HG02840 (cell line): ENCODE results near the gene CFAP43.
A peak's percentile ranks its signal among the peaks of the same experiment; 100 is the strongest.
"Not testable (repeated sequence)": the region's sequence is repeated elsewhere in the genome, so short reads cannot be mapped to it uniquely, and the experiment has no call there.

Experiments
- ATAC-seq: cut with Tn5 transposase; IDR thresholded peaks from one replicate; pipeline ENCODE4 v1.9.1; 2021; ENCODE audit warnings: mild to moderate bottlenecking, moderate library complexity, moderate number of reproducible peaks; ENCODE audit not compliant: unreplicated experiment, low FRiP score

Gene CFAP43

GRCh38 chr10:104256335-104256961 is 24.3 kb upstream of the CFAP43 start:
- ATAC-seq, result no peak

GRCh38 chr10:104255311-104255981 is 23.3 kb upstream of the CFAP43 start:
- no peak for ATAC-seq

DNA sequence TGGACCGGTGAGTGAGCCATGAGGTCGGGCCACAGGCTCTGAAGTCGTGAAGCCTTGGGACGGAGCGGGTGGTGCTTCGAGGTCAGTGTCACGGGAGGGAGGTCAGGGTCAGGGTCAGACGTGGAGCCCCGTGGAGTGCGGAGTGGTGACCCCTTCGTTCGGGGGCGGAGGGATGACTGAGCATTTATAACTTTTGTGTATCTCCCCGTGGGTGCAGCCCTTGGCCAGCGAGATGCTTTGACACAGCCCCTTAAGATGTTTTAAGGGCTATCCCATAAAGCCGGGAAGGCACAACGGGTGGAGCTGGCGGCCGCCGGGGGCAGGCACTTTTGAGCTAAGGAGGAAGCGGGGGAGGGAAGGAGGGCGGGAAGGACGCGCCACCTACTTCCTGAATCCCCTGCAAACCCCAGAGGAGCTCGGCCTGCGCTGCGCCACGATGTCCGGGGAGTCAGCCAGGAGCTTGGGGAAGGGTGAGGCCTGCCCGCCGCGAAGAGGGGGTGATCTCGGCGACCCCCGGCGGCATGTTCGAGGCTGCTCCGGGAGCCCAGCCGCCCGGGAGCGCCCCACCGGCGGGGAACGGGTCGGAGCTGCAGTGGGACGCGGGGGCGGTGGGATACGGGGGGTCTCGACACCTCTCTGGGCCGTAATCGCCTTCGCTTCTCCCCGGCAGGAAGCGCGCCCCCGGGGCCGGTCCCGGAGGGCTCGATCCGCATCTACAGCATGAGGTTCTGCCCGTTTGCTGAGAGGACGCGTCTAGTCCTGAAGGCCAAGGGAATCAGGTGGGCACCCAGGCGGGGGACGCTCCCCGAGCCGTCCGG is 22.5 kb upstream of the CFAP43 start, which contains the start of gene GSTO1:
GSTO1 (plus strand) TSS at position 400 of the 818 bp plus-strand sequence; CDS start at position 437, 37 bp downstream.
- ATAC-seq, result peak; percentile 79

GRCh38 chr10:104253606-104254410 is 21.6 kb upstream of the CFAP43 start:
- no peak for ATAC-seq

DNA sequence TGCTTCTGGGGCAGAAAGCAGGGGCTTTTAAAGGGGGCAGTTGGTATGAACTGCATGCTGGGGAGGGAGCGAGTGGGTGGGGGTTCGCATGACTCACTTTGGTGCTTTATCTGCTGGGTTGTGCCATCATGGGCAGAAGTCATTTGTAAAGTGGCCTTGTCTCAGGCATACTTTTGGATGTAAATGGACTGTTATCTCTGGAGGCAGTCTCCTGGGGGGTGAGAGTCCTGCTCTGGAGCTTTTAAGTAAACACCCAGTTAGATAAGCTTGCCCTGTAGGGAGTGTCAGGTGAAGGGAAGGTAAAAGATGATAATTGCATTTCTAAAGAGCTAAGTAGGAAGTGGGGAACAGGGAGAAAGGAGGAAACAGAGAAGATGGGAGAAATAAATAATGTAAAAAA is 20.9 kb upstream of the CFAP43 start:
- no peak for ATAC-seq

DNA sequence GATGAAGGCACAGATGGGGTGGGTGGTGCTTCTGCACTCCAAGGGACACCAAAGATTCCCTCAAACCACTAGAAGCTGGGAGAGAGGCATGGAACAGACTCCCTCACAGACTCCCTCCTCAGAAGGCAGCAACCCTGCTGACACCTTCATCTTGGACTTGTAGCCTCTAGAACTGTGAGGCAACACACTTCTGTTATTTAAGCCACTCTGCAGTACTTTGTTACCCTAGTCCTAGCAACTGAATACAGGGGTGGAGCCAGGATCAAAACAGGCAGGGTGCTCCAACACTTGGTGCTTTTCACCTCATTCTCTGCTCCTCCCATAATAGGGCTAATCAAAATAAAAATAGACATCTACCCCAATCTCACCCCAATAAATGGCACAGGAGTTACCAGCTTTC is 20.2 kb upstream of the CFAP43 start:
- no peak for ATAC-seq

- ATAC-seq, result no peak
Measured at GRCh38 chr10:104251443-104251842, 19.3 kb upstream of the CFAP43 start.

- no peak for ATAC-seq
Measured at GRCh38 chr10:104250371-104250770, 18.2 kb upstream of the CFAP43 start.

GRCh38 chr10:104248931-104249330 is 16.8 kb upstream of the CFAP43 start:
- not testable (repeated sequence) for ATAC-seq

- no peak for ATAC-seq
Measured at GRCh38 chr10:104247513-104248146, 15.5 kb upstream of the CFAP43 start.

DNA sequence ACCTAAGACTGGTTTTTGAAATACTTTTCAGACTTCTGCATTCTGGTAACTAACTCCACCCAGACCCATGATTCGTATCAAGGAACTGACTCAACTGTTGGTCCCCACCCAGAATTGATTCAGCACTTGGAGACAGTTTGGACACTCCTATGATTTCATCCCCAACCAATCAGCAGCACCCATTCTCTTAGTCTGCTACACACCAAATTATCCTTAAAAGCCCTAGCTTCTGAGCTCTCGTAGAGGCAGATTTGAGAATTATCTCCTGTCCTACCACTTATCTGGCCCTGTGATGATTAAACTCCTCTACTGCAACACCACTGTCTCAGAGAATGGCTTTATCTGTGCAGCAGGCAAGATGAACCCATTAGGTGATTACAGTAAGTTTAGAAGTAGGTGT is 14.8 kb upstream of the CFAP43 start:
- ATAC-seq, result no peak

DNA sequence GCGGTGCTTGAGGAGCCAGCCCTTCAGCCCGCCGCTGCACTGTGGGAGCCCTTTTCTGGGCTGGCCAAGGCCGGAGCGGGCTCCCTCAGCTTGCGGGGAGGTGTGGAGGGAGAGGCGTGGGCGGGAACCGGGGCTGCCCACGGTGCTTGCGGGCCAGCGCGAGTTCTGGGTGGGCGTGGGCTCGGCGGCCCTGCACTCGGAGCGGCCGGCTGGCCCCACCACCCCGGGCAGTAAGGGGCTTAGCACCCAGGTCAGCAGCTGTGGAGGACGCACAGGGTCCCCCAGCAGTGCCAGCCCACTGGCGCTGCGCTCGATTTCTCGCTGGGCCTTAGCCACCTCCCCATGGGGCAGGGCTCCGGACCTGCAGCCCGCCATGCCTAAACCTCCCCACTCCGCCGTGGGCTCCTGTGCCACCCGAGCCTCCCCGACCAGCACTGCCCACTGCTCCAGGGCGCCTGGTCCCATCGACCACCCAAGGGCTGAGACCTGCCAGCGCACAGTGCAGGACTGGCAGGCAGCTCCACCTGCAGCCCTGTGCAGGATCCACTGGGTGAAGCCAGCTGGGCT is 13.0 kb upstream of the CFAP43 start:
- no peak for ATAC-seq

GRCh38 chr10:104243512-104243911 is 11.3 kb upstream of the CFAP43 start:
- no peak for ATAC-seq

GRCh38 chr10:104243009-104243408 is 10.8 kb upstream of the CFAP43 start:
- ATAC-seq, result not testable (repeated sequence)

DNA sequence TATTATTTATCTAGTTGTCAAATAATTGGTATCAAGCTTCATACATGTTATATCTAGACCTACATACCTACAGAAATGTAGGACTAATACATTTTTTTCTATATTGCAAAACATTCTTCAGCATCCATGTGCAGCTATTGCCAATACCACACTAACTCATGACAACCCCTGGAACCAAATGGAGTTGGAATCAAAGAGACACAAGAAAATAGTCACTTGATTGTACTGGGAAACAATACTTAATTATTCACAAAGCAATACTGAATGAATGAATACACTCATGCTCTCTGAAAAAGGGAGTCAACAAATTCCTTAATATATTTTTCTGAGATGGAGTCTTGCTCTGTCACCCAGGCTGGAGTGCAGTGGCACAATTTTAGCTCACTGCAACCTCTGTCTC is 10.4 kb upstream of the CFAP43 start:
- ATAC-seq, result no peak

DNA sequence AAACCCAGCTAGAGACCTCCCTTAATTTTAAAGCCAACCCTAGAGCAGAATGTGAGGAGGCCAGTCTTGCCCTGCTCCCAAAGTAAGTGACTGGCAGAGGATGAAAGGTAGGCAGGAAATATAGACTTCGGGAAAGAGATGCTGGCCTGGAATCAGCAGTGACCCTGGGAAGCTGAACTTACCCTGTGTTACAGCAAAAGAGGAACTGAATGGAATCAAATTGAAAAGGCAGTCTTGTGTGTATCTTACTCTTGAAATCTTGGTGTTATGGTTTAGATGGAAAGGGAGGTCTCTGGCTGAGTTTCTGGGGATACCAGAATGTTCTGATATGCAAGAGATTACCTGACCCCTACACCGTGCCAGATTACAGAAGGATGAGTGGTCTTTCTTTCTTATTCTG is 7.9 kb upstream of the CFAP43 start:
- ATAC-seq, result no peak

DNA sequence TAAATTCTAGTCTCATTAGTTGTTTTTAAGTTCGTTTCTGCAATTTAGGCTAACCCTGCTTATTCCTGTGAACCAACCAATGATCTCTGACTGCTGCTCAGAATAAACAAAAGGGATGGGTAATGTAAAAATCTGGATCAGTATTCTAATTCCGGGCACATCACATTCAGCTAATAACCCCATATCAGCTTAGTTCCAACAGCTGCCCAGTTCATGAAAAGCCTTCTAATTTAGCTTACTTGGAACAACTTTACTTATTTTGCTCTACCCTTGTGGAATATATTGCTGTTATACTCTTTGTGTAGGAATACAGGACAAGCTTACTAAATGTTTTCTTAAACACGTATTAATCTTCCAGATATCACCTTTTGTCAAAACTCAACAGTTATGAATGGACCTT is 3.6 kb upstream of the CFAP43 start:
- no peak for ATAC-seq

DNA sequence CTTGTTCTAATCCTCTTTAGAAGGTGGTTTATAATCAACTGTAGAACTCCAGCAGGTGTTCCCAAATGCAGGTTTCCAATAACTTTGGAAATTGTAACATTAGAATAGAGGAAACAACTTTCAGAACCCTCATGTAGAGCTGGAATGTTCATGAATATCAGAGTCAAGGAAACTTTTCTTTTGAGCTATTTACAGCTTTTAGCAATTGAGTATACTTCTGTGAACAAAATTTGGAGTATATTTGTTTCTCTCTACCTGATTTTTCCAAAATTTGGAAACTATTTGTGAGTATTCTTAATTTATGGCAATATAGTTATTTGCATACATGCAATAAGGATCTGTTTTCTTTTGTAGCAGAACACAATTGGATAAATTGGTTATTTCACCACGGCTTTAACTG is 2.8 kb upstream of the CFAP43 start:
- no peak for ATAC-seq

GRCh38 chr10:104233817-104234216 is 1.7 kb upstream of the CFAP43 start:
- ATAC-seq, result no peak

GRCh38 chr10:104232613-104233102 is 494 bp upstream of the CFAP43 start:
- ATAC-seq, result no peak
